Central memory CD4-positive, alpha-beta T cell (primary cell): ENCODE results near the gene FBXL15.
A peak's percentile ranks its signal among the peaks of the same experiment; 100 is the strongest.
"Not testable (repeated sequence)": the region's sequence is repeated elsewhere in the genome, so short reads cannot be mapped to it uniquely, and the experiment has no call there.

Experiments used
- DNase-seq: peaks from one replicate; pipeline ENCODE4 v3.0.0; 2022

The FBXL15 gene

GRCh38 chr10:102431452-102432124 lies 11.0 kb downstream of the FBXL15 start:
- DNase-seq: no peak

GRCh38 chr10:102432162-102432950 lies 11.7 kb downstream of the FBXL15 start, which contains the start of gene CUEDC2:
Gene CUEDC2 (minus strand): TSS chr10:102432574. CDS start chr10:102425188, 7,386 bp downstream.
- DNase-seq: peak; percentile 90

- no peak for DNase-seq
Observed at GRCh38 chr10:102433619-102434046, 13.0 kb downstream of the FBXL15 start.

GRCh38 chr10:102434394-102435132 lies 13.9 kb downstream of the FBXL15 start:
- no peak for DNase-seq

GRCh38 chr10:102435133-102435497 lies 14.5 kb downstream of the FBXL15 start:
- DNase-seq: no peak

GRCh38 chr10:102435529-102436233 lies 15.0 kb downstream of the FBXL15 start:
- no peak for DNase-seq

GRCh38 chr10:102436312-102436711 lies 15.7 kb downstream of the FBXL15 start:
- no peak for DNase-seq

GRCh38 chr10:102437515-102437914 lies 16.9 kb downstream of the FBXL15 start:
- DNase-seq: no peak

GRCh38 chr10:102438374-102438773 lies 17.7 kb downstream of the FBXL15 start:
- no peak for DNase-seq

GRCh38 chr10:102444851-102445250 lies 24.2 kb downstream of the FBXL15 start:
- DNase-seq: no peak

GRCh38 chr10:102449321-102450123 lies 28.9 kb downstream of the FBXL15 start:
- peak; percentile 83 for DNase-seq

- DNase-seq: no peak
Observed at GRCh38 chr10:102450124-102450373, 29.4 kb downstream of the FBXL15 start.

GRCh38 chr10:102450374-102451104 lies 29.9 kb downstream of the FBXL15 start:
- DNase-seq: peak; percentile 94

GRCh38 chr10:102451105-102451969 lies 30.7 kb downstream of the FBXL15 start, which contains the start of gene C10orf95:
Gene C10orf95 (minus strand): TSS chr10:102451543. CDS start chr10:102451093, 450 bp downstream.
- no peak for DNase-seq

- no peak for DNase-seq
Observed at GRCh38 chr10:102452672-102453340, 32.2 kb downstream of the FBXL15 start.

GRCh38 chr10:102453502-102453901 lies 32.9 kb downstream of the FBXL15 start:
- DNase-seq: no peak

GRCh38 chr10:102454662-102455487 lies 34.2 kb downstream of the FBXL15 start:
- not testable (repeated sequence) for DNase-seq

GRCh38 chr10:102455893-102456471 lies 35.3 kb downstream of the FBXL15 start:
- DNase-seq: no peak
